Upper lobe of left lung (tissue), 6 donors: ENCODE results near the gene TAOK1. TPM values are rescaled to one million over a fixed set of nuclear protein-coding genes. Genes with fewer than 3 reads are reported as not detected.

Experiments
- ATAC-seq, 2 donors: fragments of 200-7000 bp; cut with Tn5 transposase; one replicate each; pipeline ENCODE4 v1.9.1; 2022; ENCODE audit warnings: mild to moderate bottlenecking in 2 of 2, moderate library complexity in 2 of 2; ENCODE audit not compliant: low FRiP score in 2 of 2
- DNase-seq, 2 donors: peaks; one replicate each; pipeline ENCODE4 v3.0.0-alpha.2; 2019 to 2020
- H3K27ac ChIP-seq, 4 donors: fragments of 200-600 bp; sonication (generic); one replicate each; pipeline ENCODE4 v1.5.1; 2016 to 2019
- H3K27me3 ChIP-seq, 4 donors: fragments of 200-600 bp; sonication (generic); one replicate each; pipeline ENCODE4 v1.5.1; 2017 to 2019
- H3K36me3 ChIP-seq, 4 donors: fragments of 200-600 bp; sonication (generic); one replicate each; pipeline ENCODE4 v1.5.1; 2016 to 2019
- H3K4me1 ChIP-seq, 4 donors: fragments of 200-600 bp; sonication (generic); one replicate each; pipeline ENCODE4 v1.5.1; 2018 to 2019
- H3K4me3 ChIP-seq, 4 donors: fragments of 200-600 bp; sonication (generic); one replicate each; pipeline ENCODE4 v1.5.1; 2017 to 2019; ENCODE audit warnings: mild to moderate bottlenecking in 2 of 4, moderate library complexity in 1 of 4
- H3K9me3 ChIP-seq, 4 donors: fragments of 200-600 bp; sonication (generic); one replicate each; pipeline ENCODE4 v1.5.1; 2018 to 2019
- CTCF ChIP-seq, 6 experiments: fragments of 450-650 bp in 4 of 6; fragments of 200-600 bp in 2 of 6; sonication (generic) in 2 of 6; IDR thresholded peaks; one replicate each; pipeline ENCODE4 v1.5.1; 2016 to 2019; ENCODE audit warnings: antibody characterized with exemption in 6 of 6
- EP300 ChIP-seq, 4 donors: sonication (generic); formaldehyde crosslinking; IDR thresholded peaks; one replicate each; pipeline ENCODE4 v1.5.1; 2017; ENCODE audit warnings: antibody characterized with exemption in 4 of 4, control low read depth in 2 of 4
- POLR2A ChIP-seq, 4 donors: fragments of 450-650 bp; IDR thresholded peaks; one replicate each; pipeline ENCODE4 v1.5.1; 2016 to 2017; ENCODE audit warnings: antibody characterized with exemption in 4 of 4, mild to moderate bottlenecking in 2 of 4
- POLR2AphosphoS5 ChIP-seq, 2 donors: sonication (generic); formaldehyde crosslinking; IDR thresholded peaks; one replicate each; pipeline ENCODE4 v1.5.1; 2017; ENCODE audit warnings: antibody characterized with exemption in 2 of 2
- WGBS, 2 donors: methylation state at CpG; one replicate each; pipeline ENCODE4 v1.1.5; 2017 to 2018; 5-methylcytosine and 5-hydroxymethylcytosine counted together
- total RNA-seq, 6 donors: library from RNA; depleted of rRNA in 4 of 6; stranded (reverse); fragments of >200 nt in 4 of 6; gene quantifications; one replicate each; pipeline versions ENCODE4 v1.1.0 to v1.2.1, GENCODE V29; 2016 to 2021
- donor health status: DM: no; HTN: no; CAD: no; lungs with moderate emphysema.
- donor health status: DM: no; HTN: yes; CAD: no; lungs with severe emphysema.

TAOK1 gene
- total RNA-seq, 6 donors from 2014 or later, result 43.0 to 100 (median 59.3) TPM

GRCh38 chr17:29562615-29563014, 172.5 kb downstream of the TAOK1 start:
- WGBS, 2 donors, result 76 to 77% methylated on average over 16 to 18 of the region's 18 CpGs
- no peak for TF ChIP-seq CTCF (IDR thresholded peaks at IDR 0.05)
- no peak for TF ChIP-seq EP300 (IDR thresholded peaks at IDR 0.05)
- TF ChIP-seq POLR2AphosphoS5 (IDR thresholded peaks at IDR 0.05), result no peak
- no peak for TF ChIP-seq POLR2A (IDR thresholded peaks at IDR 0.05)
- Histone ChIP-seq H3K27ac (peak overlapping the region; percentile 21 to 70 (median 49)), H3K4me1 (peaks cover 31 to 45% (median 37%) of the 10 kb centered on the region in 4 donors), H3K36me3 (peaks cover 0 to 7% (median 3%) of the 10 kb centered on the region in 4 donors), H3K9me3 (no peaks in the 10 kb centered on the region), H3K4me3 (no peak overlapping the region), H3K27me3 (no peaks in the 10 kb centered on the region)
- DNase-seq, result no peak
- no peak for ATAC-seq

- WGBS, 2 donors, result 85 to 94% methylated on average over 3 of the region's 3 CpGs
- DNase-seq (no peak), ATAC-seq (no peak)
- H3K27ac ChIP-seq, result no peak overlapping the region
- peaks cover 32 to 54% (median 38%) of the 10 kb centered on the region in 4 donors for H3K4me1 ChIP-seq
- H3K36me3 ChIP-seq, result peaks cover 0 to 7% (median 3%) of the 10 kb centered on the region in 4 donors
- H3K27me3 ChIP-seq, result no peaks in the 10 kb centered on the region
- no peak for TF ChIP-seq POLR2AphosphoS5 (IDR thresholded peaks at IDR 0.05)
- no peak for TF ChIP-seq CTCF (IDR thresholded peaks at IDR 0.05)
- TF ChIP-seq EP300 (IDR thresholded peaks at IDR 0.05), result no peak
- TF ChIP-seq POLR2A (IDR thresholded peaks at IDR 0.05), result no peak
- H3K4me3 ChIP-seq, result no peak overlapping the region
- no peaks in the 10 kb centered on the region for H3K9me3 ChIP-seq
These were observed 173.7 kb downstream of the TAOK1 start for GRCh38 chr17:29563816-29564215.

GRCh38 chr17:29565643-29566472, 175.7 kb downstream of the TAOK1 start:
- Histone ChIP-seq H3K4me1 (peaks cover 36 to 65% (median 46%) of the 10 kb centered on the region in 4 donors), H3K36me3 (peaks cover 0 to 7% (median 3%) of the 10 kb centered on the region in 4 donors), H3K27me3 (no peaks in the 10 kb centered on the region), H3K4me3 (peak overlapping the region; percentile 62 to 77 (median 72)), H3K9me3 (no peaks in the 10 kb centered on the region), H3K27ac (peak overlapping the region; percentile 84 to 93 (median 90))
- DNase-seq, result peak; percentile 56 to 92
- WGBS, 2 donors, result 16 to 33% methylated on average over 17 to 41 of the region's 55 CpGs
- peak in 1 of 2 donors; percentile 6 for ATAC-seq
- TF ChIP-seq EP300 (IDR thresholded peaks at IDR 0.05), result no peak
- no peak for TF ChIP-seq POLR2A (IDR thresholded peaks at IDR 0.05)
- TF ChIP-seq CTCF (IDR thresholded peaks at IDR 0.05), result no peak
- TF ChIP-seq POLR2AphosphoS5 (IDR thresholded peaks at IDR 0.05), result no peak

- Histone ChIP-seq H3K4me3 (peak within 1 kb of the TSS; percentile 62 to 77 (median 72)), H3K4me1 (peaks cover 33 to 59% (median 40%) of the 10 kb centered on the region in 4 donors), H3K9me3 (no peaks in the 10 kb centered on the region), H3K27ac (peak within 1 kb of the TSS; percentile 84 to 93 (median 90)), H3K36me3 (peaks cover 0 to 7% (median 3%) of the 10 kb centered on the region in 4 donors), H3K27me3 (no peaks in the 10 kb centered on the region)
- DNase-seq (peak; percentile 83 to 96), ATAC-seq (peak; percentile 35 to 80)
- TF ChIP-seq POLR2AphosphoS5 (IDR thresholded peaks at IDR 0.05) (peak; percentile 52 to 79), EP300 (IDR thresholded peaks at IDR 0.05) (no peak), CTCF (IDR thresholded peaks at IDR 0.05) (peak in 2 of 6 experiments; percentile 30 to 50), POLR2A (IDR thresholded peaks at IDR 0.05) (peak in 2 of 4 donors; percentile 60 to 75)
- 0 to 8% methylated on average over 6 to 36 of the region's 94 CpGs for WGBS, 2 donors
These were observed 176.5 kb downstream of the TAOK1 start, which contains the start of gene ABHD15 for GRCh38 chr17:29566473-29567303. Gene ABHD15, minus strand, starts transcription at chr17:29567037. Its CDS starts 71 bp downstream, at chr17:29566966.
